ENCODE results near the gene UNC93A.

- TF ChIP-seq POLR2A (IDR thresholded peaks at IDR 0.05) = no peak
- TF ChIP-seq CTCF (IDR thresholded peaks at IDR 0.05) = no peak
Observed at GRCh38 chr6:167324111-167324510, 33.0 kb downstream of the UNC93A start.
